HepG2 (cell line): ENCODE results near the gene VAC14. TPM values are rescaled to one million over a fixed set of nuclear protein-coding genes. Genes with fewer than 3 reads are reported as not detected.
A peak's percentile ranks its signal among the peaks of the same experiment; 100 is the strongest.

Experiments
- ATAD3A ChIP-seq: sonication (generic); formaldehyde crosslinking; IDR thresholded peaks from 2 replicates; pipeline ENCODE4 v1.4.0; 2020; ENCODE audit warnings: missing genetic modification reagents
- BRCA1 ChIP-seq: sonication (generic); formaldehyde crosslinking; IDR thresholded peaks from 2 replicates; pipeline ENCODE4 v1.4.0; 2020; ENCODE audit warnings: missing genetic modification reagents
- CREB1 ChIP-seq, 2 experiments: fragments of 450-650 bp in 1 of 2; IDR thresholded peaks; 2 replicates each; pipeline ENCODE4 v1.6.1; 2016 to 2017; ENCODE audit warnings: control low read depth in 1 of 2, mild to moderate bottlenecking in 1 of 2, missing compliant biosample characterization in 1 of 2, missing genetic modification characterization in 1 of 2
- GATAD1 ChIP-seq: IDR thresholded peaks from 2 replicates; pipeline ENCODE4 v1.6.1; 2016; ENCODE audit warnings: missing genetic modification reagents, missing compliant biosample characterization
- ISL2 ChIP-seq: sonication (generic); formaldehyde crosslinking; IDR thresholded peaks from 2 replicates; pipeline ENCODE4 v1.5.0; 2020; ENCODE audit warnings: missing genetic modification reagents
- LRRFIP1 ChIP-seq: sonication (generic); formaldehyde crosslinking; conservative IDR thresholded peaks from 2 replicates; pipeline ENCODE4 v1.4.0; 2020; ENCODE audit warnings: missing genetic modification reagents
- NFE2L1 ChIP-seq: sonication (generic); formaldehyde crosslinking; IDR thresholded peaks from 2 replicates; pipeline ENCODE4 v1.4.0; 2020; ENCODE audit warnings: missing genetic modification reagents, mild to moderate bottlenecking, borderline replicate concordance
- NR2F6 ChIP-seq, 2 experiments: IDR thresholded peaks; 2 replicates each; pipeline ENCODE4 v1.6.1; 2016; ENCODE audit warnings: antibody characterized with exemption in 1 of 2, mild to moderate bottlenecking in 1 of 2
- SNRNP70 ChIP-seq: fragments of 200-400 bp; formaldehyde crosslinking; IDR thresholded peaks from 2 replicates; pipeline ENCODE4 v1.6.1; 2017; ENCODE audit warnings: mild to moderate bottlenecking, low read depth, low read length, moderate library complexity
- ZFP91 ChIP-seq: sonication (generic); formaldehyde crosslinking; IDR thresholded peaks from 2 replicates; pipeline ENCODE4 v1.9.0; 2022; ENCODE audit warnings: missing genetic modification reagents, mild to moderate bottlenecking, borderline replicate concordance
- ZNF142 ChIP-seq: sonication (generic); formaldehyde crosslinking; IDR thresholded peaks from 2 replicates; pipeline ENCODE4 v1.4.0; 2020; ENCODE audit warnings: missing genetic modification reagents
- ZNF317 ChIP-seq: sonication (generic); formaldehyde crosslinking; IDR thresholded peaks from 2 replicates; pipeline ENCODE4 v1.5.0; 2020; ENCODE audit warnings: mild to moderate bottlenecking, missing genetic modification reagents
- ZNF33B ChIP-seq: sonication (generic); formaldehyde crosslinking; IDR thresholded peaks from 2 replicates; pipeline ENCODE4 v1.5.1; 2020; ENCODE audit warnings: mild to moderate bottlenecking, missing genetic modification reagents
- ZNF354B ChIP-seq: sonication (generic); formaldehyde crosslinking; IDR thresholded peaks from 2 replicates; pipeline ENCODE4 v1.8.0; 2022; ENCODE audit warnings: mild to moderate bottlenecking, missing genetic modification reagents
- ZNF513 ChIP-seq: sonication (generic); formaldehyde crosslinking; conservative IDR thresholded peaks from 2 replicates; pipeline ENCODE4 v1.5.0; 2020; ENCODE audit warnings: missing genetic modification reagents
- ZNF740 ChIP-seq: sonication (generic); formaldehyde crosslinking; IDR thresholded peaks from 2 replicates; pipeline ENCODE4 v1.4.0; 2020; ENCODE audit warnings: missing genetic modification reagents
- polyA plus RNA-seq, 8 experiments: library from polyadenylated mRNA; depleted of rRNA in 3 of 8; stranded (reverse) in 7 of 8; unstranded in 1 of 8; fragments of >200 nt; fragmentation: Illumina TruSeq in 4 of 8; extraction: Trizol in 4 of 8; gene quantifications; 2 replicates each; pipeline versions ENCODE4 v1.2.1 to v1.2.3, GENCODE V29; 2011 to 2016; ENCODE audit warnings: low read depth in 4 of 8, missing spikeins in 1 of 8, mixed read lengths in 1 of 8; ENCODE audit not compliant: insufficient read depth in 1 of 8
- total RNA-seq, 5 experiments: library from RNA; depleted of rRNA; stranded (reverse); fragments of >200 nt; fragmentation: Illumina TruSeq; extraction: Trizol; gene quantifications; 2 replicates each; pipeline ENCODE4 v1.2.3, GENCODE V29; 2016; ENCODE audit warnings: low read depth in 1 of 5

VAC14 gene
- total and polyA plus RNA-seq, 2 of the 13 experiments (the other 11 are each of a cell fraction or from before 2014, with no cell fraction given): 23.5 to 24.6 TPM

- TF ChIP-seq ZNF513: no peak
- TF ChIP-seq ZNF740 (CRISPR knock-in tag): no peak
- TF ChIP-seq NFE2L1 (CRISPR knock-in tag): 0 out of 2 replicates have a peak, but pooled peaks have one; percentile 4
- no peak for TF ChIP-seq ZNF33B (CRISPR knock-in tag)
- no peak for TF ChIP-seq BRCA1 (CRISPR knock-in tag)
- TF ChIP-seq ZFP91 (CRISPR knock-in tag): peak; percentile 90
- TF ChIP-seq ZNF354B: no peak
- no peak for TF ChIP-seq ATAD3A (CRISPR knock-in tag)
- peak; percentile 41; the same call in 1 of the 2 replicates for TF ChIP-seq CREB1 (IDR thresholded peaks at IDR 0.05)
- no peak for TF ChIP-seq CREB1 (CRISPR knock-in tag; IDR thresholded peaks at IDR 0.05)
- TF ChIP-seq ZNF142 (CRISPR knock-in tag): peak; percentile 39; the same call in 1 of the 2 replicates
- TF ChIP-seq NR2F6 (IDR thresholded peaks at IDR 0.05): no peak
- 0 out of 2 replicates have a peak, but pooled peaks have one; percentile 57 for TF ChIP-seq NR2F6 (CRISPR knock-in tag; IDR thresholded peaks at IDR 0.05)
- TF ChIP-seq LRRFIP1 (CRISPR knock-in tag): 0 out of 2 replicates have a peak, but pooled peaks have one; percentile 71
- no peak for TF ChIP-seq SNRNP70
- peak; percentile 100 for TF ChIP-seq GATAD1 (CRISPR knock-in tag)
- peak; percentile 81; the same call in 1 of the 2 replicates for TF ChIP-seq ZNF317 (CRISPR knock-in tag)
- TF ChIP-seq ISL2: 0 out of 2 replicates have a peak, but pooled peaks have one; percentile 37
Measured at GRCh38 chr16:70800781-70801480, at the start of gene VAC14 (continued).
